IMR-90 (cell line): ENCODE data around the gene SWI5. TPM values are rescaled to one million over a fixed set of nuclear protein-coding genes. Genes with fewer than 3 reads are reported as not detected.

Source experiments
- ATAC-seq: fragments of 200-7000 bp; cut with Tn5 transposase; 2 replicates; pipeline ENCODE4 v1.9.1; 2020; ENCODE audit warnings: low read depth, mild to moderate bottlenecking, moderate library complexity
- BruUV-seq: library from RNA; stranded (reverse); fragments of 400-500 nt; replicated peaks from 2 replicates; lab custom pipeline; 2021; lab: Mats Ljungman, UMichigan
- CTCF ChIA-PET: fragments of 300-600 bp; formaldehyde crosslinking; extraction: SDS; loops from one replicate; lab custom pipeline; 2021; ENCODE audit warnings: antibody characterized with exemption; lab: Yijun Ruan, JAX
- POLR2A ChIA-PET: fragments of 300-600 bp; sonication (Branson Sonifier 250); formaldehyde crosslinking; loops from one replicate; lab custom pipeline; 2022; ENCODE audit warnings: antibody characterized with exemption; ENCODE audit not compliant: unreplicated experiment; lab: Charles Lee
- DNase-seq: peaks from one replicate; pipeline ENCODE4 v3.0.0; 2013
- H2AFZ ChIP-seq: replicated peaks from 2 replicates; pipeline ENCODE3; 2013; ENCODE audit warnings: low read length, mild to moderate bottlenecking; ENCODE audit not compliant: poor library complexity
- H2AK5ac ChIP-seq: 2 replicates; pipeline ENCODE4 v1.6.1; 2013; ENCODE audit warnings: low read depth, low read length, inconsistent platforms
- H2AK9ac ChIP-seq: replicated peaks from 2 replicates; pipeline ENCODE3; 2013; ENCODE audit warnings: mild to moderate bottlenecking, low read depth, low read length, moderate library complexity; ENCODE audit not compliant: poor library complexity
- H2BK120ac ChIP-seq: 2 replicates; pipeline ENCODE4 v1.6.1; 2013; ENCODE audit warnings: low read depth, low read length, inconsistent platforms
- H2BK15ac ChIP-seq: 3 replicates; pipeline ENCODE4 v1.6.1; 2013; ENCODE audit warnings: low read depth, low read length, inconsistent platforms
- H2BK20ac ChIP-seq: 2 replicates; pipeline ENCODE4 v1.6.1; 2013; ENCODE audit warnings: low read depth, mild to moderate bottlenecking, inconsistent platforms, low read length, moderate library complexity
- H2BK5ac ChIP-seq: 2 replicates; pipeline ENCODE4 v1.6.1; 2013; ENCODE audit warnings: mild to moderate bottlenecking, low read depth, low read length, inconsistent platforms; ENCODE audit not compliant: poor library complexity, severe bottlenecking
- H3K14ac ChIP-seq: replicated peaks from 2 replicates; pipeline ENCODE4 v1.6.1; 2013; ENCODE audit warnings: low read depth, low read length, inconsistent platforms
- H3K18ac ChIP-seq: 2 replicates; pipeline ENCODE4 v1.6.1; 2013; ENCODE audit warnings: low read depth, low read length, control low read depth
- H3K23ac ChIP-seq: 2 replicates; pipeline ENCODE4 v1.6.1; 2013; ENCODE audit warnings: low read depth, low read length, inconsistent platforms
- H3K27ac ChIP-seq: 2 replicates; pipeline ENCODE4 v1.5.1; 2013; ENCODE audit warnings: mild to moderate bottlenecking, control low read depth, low read length; ENCODE audit not compliant: insufficient read depth
- H3K27me3 ChIP-seq: 2 replicates; pipeline ENCODE4 v1.6.1; 2013; ENCODE audit warnings: low read length; ENCODE audit not compliant: control insufficient read depth, insufficient read depth
- H3K36me3 ChIP-seq: 2 replicates; pipeline ENCODE4 v1.6.1; 2013; ENCODE audit warnings: low read length, mixed read lengths; ENCODE audit not compliant: control insufficient read depth, insufficient read depth
- H3K4ac ChIP-seq: 2 replicates; pipeline ENCODE4 v1.6.1; 2013; ENCODE audit warnings: low read depth, low read length, inconsistent platforms
- H3K4me1 ChIP-seq: 2 replicates; pipeline ENCODE4 v1.6.1; 2013; ENCODE audit warnings: low read length, mixed read lengths; ENCODE audit not compliant: control insufficient read depth, insufficient read depth
- H3K4me2 ChIP-seq: 2 replicates; pipeline ENCODE4 v1.6.1; 2013; ENCODE audit warnings: low read depth, mild to moderate bottlenecking, control low read depth, low read length, moderate library complexity
- H3K4me3 ChIP-seq: 2 replicates; pipeline ENCODE4 v1.5.1; 2013; ENCODE audit warnings: low read depth, mild to moderate bottlenecking, control low read depth, low read length, moderate library complexity; ENCODE audit not compliant: insufficient read depth
- H3K56ac ChIP-seq: 2 replicates; pipeline ENCODE4 v1.6.1; 2013; ENCODE audit warnings: low read length, inconsistent platforms; ENCODE audit not compliant: insufficient read depth; ENCODE audit errors: extremely low read depth
- H3K79me1 ChIP-seq, 2 experiments: 2 replicates each; pipeline ENCODE4 v1.6.1; 2013; ENCODE audit warnings: low read length in 2 of 2, inconsistent platforms in 1 of 2, low read depth in 1 of 2
- H3K9ac ChIP-seq: 2 replicates; pipeline ENCODE4 v1.6.1; 2013; ENCODE audit warnings: low read depth, low read length, control low read depth
- H3K9me1 ChIP-seq: 2 replicates; pipeline ENCODE4 v1.6.1; 2013; ENCODE audit warnings: low read length, inconsistent platforms; ENCODE audit not compliant: insufficient read depth
- H3K9me3 ChIP-seq: 2 replicates; pipeline ENCODE4 v1.6.1; 2013; ENCODE audit warnings: low read length; ENCODE audit not compliant: control insufficient read depth, insufficient read depth
- H4K20me1 ChIP-seq: 2 replicates; pipeline ENCODE4 v1.6.1; 2013; ENCODE audit warnings: low read length, inconsistent platforms; ENCODE audit not compliant: insufficient read depth
- H4K5ac ChIP-seq: 2 replicates; pipeline ENCODE4 v1.6.1; 2013; ENCODE audit warnings: mild to moderate bottlenecking, low read depth, low read length, control low read depth
- H4K8ac ChIP-seq, 2 experiments: 2 replicates each; pipeline ENCODE4 v1.6.1; 2013; ENCODE audit warnings: low read depth in 2 of 2, low read length in 2 of 2, control low read depth in 1 of 2, inconsistent platforms in 1 of 2
- H4K91ac ChIP-seq: 2 replicates; pipeline ENCODE4 v1.6.1; 2013; ENCODE audit warnings: low read depth, low read length, inconsistent platforms; ENCODE audit not compliant: insufficient read depth
- CEBPB ChIP-seq: IDR thresholded peaks from 2 replicates; pipeline ENCODE4 v1.6.1; 2012; ENCODE audit warnings: low read depth, low read length, improper control_type of control experiment
- MAFK ChIP-seq: IDR thresholded peaks from 2 replicates; pipeline ENCODE4 v1.6.1; 2012; ENCODE audit warnings: low read depth, low read length, improper control_type of control experiment
- MAZ ChIP-seq: IDR thresholded peaks from 2 replicates; pipeline ENCODE4 v1.6.1; 2012; ENCODE audit warnings: low read depth, mild to moderate bottlenecking, low read length, improper control_type of control experiment, moderate library complexity, borderline replicate concordance
- NFE2L2 ChIP-seq: fragments of 150-350 bp; IDR thresholded peaks from 2 replicates; pipeline ENCODE4 v1.6.1; 2016; ENCODE audit warnings: low read depth, mild to moderate bottlenecking, low read length
- POLR2A ChIP-seq: IDR thresholded peaks from 2 replicates; pipeline ENCODE4 v1.6.1; 2012; ENCODE audit warnings: mild to moderate bottlenecking, low read depth, low read length
- RAD21 ChIP-seq: IDR thresholded peaks from 2 replicates; pipeline ENCODE4 v1.6.1; 2012; ENCODE audit warnings: low read length, improper control_type of control experiment
- RFX5 ChIP-seq: IDR thresholded peaks from 2 replicates; pipeline ENCODE4 v1.8.0; 2012; ENCODE audit warnings: low read depth, mild to moderate bottlenecking, low read length, moderate library complexity
- SMC3 ChIP-seq: fragments of 150-350 bp; IDR thresholded peaks from 2 replicates; pipeline ENCODE4 v1.6.1; 2016; ENCODE audit warnings: low read depth, mild to moderate bottlenecking, antibody characterized with exemption, low read length, moderate library complexity
- WGBS, 2 experiments: methylation state at CpG; one replicate each; pipeline versions ENCODE4 v1.1.5 to v1.1.7; 2013; ENCODE audit warnings: missing lambda C conversion rate in 2 of 2; ENCODE audit not compliant: insufficient read length in 1 of 2; ENCODE audit errors: extremely low coverage in 2 of 2; 5-methylcytosine and 5-hydroxymethylcytosine counted together
- dilution Hi-C: fragments of 300-500 bp; cut with HindIII; formaldehyde crosslinking; loops from one replicate; pipeline ENCODE4 v1.14.3; 2018; ENCODE audit warnings: low sequenced_read_pairs; ENCODE audit not compliant: unreplicated experiment
- in situ Hi-C: fragments of 300-500 bp; cut with MboI; formaldehyde crosslinking; loops from 3 replicates; pipeline ENCODE4 v1.14.3; 2019; ENCODE audit warnings: low sequenced_read_pairs, inconsistent platforms, mixed read lengths
- intact Hi-C: fragments of 100-400 bp; cut with micrococcal nuclease; formaldehyde crosslinking; loops from 2 replicates; pipeline ENCODE4 v1.10.0; 2022
- polyA plus RNA-seq, 3 experiments: library from polyadenylated mRNA; depleted of rRNA; stranded (reverse); fragments of >200 nt; gene quantifications; 2 replicates each; pipeline ENCODE4 v1.2.3, GENCODE V29; 2012; ENCODE audit warnings: low replicate concordance in 1 of 3
- total RNA-seq: library from RNA; depleted of rRNA; stranded (reverse); fragments of >200 nt; gene quantifications from 2 replicates; pipeline ENCODE4 v1.2.3, GENCODE V29; 2012
- TF ChIP-seq, protein P1 (sequence below): fragments of 150-350 bp; IDR thresholded peaks from 2 replicates; pipeline ENCODE4 v1.6.1; 2017; ENCODE audit warnings: mild to moderate bottlenecking, antibody characterized with exemption, low read length, low read depth
- TF ChIP-seq, protein P2 (sequence below): conservative IDR thresholded peaks from 2 replicates; pipeline ENCODE4 v1.5.1; 2012; ENCODE audit warnings: mild to moderate bottlenecking, low read depth, low read length, improper control_type of control experiment

The SWI5 gene
- total and polyA plus RNA-seq, 2 of the 4 experiments (the other 2 are of a cell fraction): 38.9 to 93.5 TPM

DNA sequence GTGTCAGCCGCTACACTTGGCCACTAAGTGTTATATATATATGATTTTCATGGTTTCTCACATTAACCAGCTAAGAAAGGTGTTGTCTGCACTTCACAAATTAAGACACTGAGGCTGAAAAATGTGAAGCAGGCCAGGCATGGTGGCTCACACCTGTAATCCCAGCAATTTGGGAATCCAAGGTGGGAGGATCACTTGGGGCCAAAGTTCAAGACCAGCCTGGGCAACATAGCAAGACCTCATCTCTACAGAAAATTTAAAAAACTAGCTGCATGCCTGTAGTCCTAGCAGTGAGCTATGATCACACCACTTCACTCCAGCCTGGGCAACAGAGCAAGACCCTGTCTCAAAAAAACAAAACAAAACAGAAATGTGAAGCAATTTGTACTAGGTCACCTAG lies 48.3 kb downstream of the SWI5 start:
- intact Hi-C loops (no loop called here), in situ Hi-C loops (no loop called here), dilution Hi-C loops (no loop called here)
- ChIA-PET POLR2A (no interaction called here), CTCF (interaction anchor here (0.6 kb wide), 1 partner anchor 62 kb away, joined by 4 read pairs; no protein-coding TSS in a partner anchor)
- no peak overlapping the region for H2AK5ac ChIP-seq
- H3K9ac ChIP-seq: no peak overlapping the region
- no peak overlapping the region for H2BK15ac ChIP-seq
- H3K56ac ChIP-seq: no peak overlapping the region
- H3K23ac ChIP-seq: no peak overlapping the region
- peaks cover 5% of the 10 kb centered on the region for H3K4me1 ChIP-seq
- no peak overlapping the region for H3K27ac ChIP-seq
- H4K5ac ChIP-seq: no peak overlapping the region
- no peak overlapping the region for H2AFZ ChIP-seq
- H3K4ac ChIP-seq: no peak overlapping the region
- no peak overlapping the region for H3K18ac ChIP-seq
- no TSS peak for BruUV-seq
- 0 out of 2 replicates have a peak, but pooled peaks cover 4% of the 10 kb centered on the region for H4K20me1 ChIP-seq
- no peak for DNase-seq
- H3K9me3 ChIP-seq: no peaks in the 10 kb centered on the region
- no peak overlapping the region for H2BK20ac ChIP-seq
- no peak overlapping the region for H3K14ac ChIP-seq
- no peak overlapping the region for H2BK120ac ChIP-seq
- no peak overlapping the region for H3K4me3 ChIP-seq
- H4K8ac ChIP-seq: no peak overlapping the region
- H3K4me2 ChIP-seq: no peak overlapping the region
- H2BK5ac ChIP-seq: no peak overlapping the region
- peaks cover 42 to 63% of the 10 kb centered on the region in 2 experiments for H3K79me1 ChIP-seq
- H3K27me3 ChIP-seq: no peaks in the 10 kb centered on the region
- no peak overlapping the region for H4K91ac ChIP-seq
- WGBS, 2 experiments: no CpG with 5 or more reads among the region's 1 CpG
- H3K9me1 ChIP-seq: peaks cover 7% of the 10 kb centered on the region
- peaks cover 25% of the 10 kb centered on the region for H3K36me3 ChIP-seq
- peak overlapping the region; percentile 45 for H2AK9ac ChIP-seq
- no peak for TF ChIP-seq POLR2A
- TF ChIP-seq CEBPB: no peak
- TF ChIP-seq, protein P1, sequence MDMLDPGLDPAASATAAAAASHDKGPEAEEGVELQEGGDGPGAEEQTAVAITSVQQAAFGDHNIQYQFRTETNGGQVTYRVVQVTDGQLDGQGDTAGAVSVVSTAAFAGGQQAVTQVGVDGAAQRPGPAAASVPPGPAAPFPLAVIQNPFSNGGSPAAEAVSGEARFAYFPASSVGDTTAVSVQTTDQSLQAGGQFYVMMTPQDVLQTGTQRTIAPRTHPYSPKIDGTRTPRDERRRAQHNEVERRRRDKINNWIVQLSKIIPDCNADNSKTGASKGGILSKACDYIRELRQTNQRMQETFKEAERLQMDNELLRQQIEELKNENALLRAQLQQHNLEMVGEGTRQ: no peak
- TF ChIP-seq MAFK: no peak
- TF ChIP-seq, protein P2, sequence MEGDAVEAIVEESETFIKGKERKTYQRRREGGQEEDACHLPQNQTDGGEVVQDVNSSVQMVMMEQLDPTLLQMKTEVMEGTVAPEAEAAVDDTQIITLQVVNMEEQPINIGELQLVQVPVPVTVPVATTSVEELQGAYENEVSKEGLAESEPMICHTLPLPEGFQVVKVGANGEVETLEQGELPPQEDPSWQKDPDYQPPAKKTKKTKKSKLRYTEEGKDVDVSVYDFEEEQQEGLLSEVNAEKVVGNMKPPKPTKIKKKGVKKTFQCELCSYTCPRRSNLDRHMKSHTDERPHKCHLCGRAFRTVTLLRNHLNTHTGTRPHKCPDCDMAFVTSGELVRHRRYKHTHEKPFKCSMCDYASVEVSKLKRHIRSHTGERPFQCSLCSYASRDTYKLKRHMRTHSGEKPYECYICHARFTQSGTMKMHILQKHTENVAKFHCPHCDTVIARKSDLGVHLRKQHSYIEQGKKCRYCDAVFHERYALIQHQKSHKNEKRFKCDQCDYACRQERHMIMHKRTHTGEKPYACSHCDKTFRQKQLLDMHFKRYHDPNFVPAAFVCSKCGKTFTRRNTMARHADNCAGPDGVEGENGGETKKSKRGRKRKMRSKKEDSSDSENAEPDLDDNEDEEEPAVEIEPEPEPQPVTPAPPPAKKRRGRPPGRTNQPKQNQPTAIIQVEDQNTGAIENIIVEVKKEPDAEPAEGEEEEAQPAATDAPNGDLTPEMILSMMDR: no peak
- no peak for TF ChIP-seq SMC3
- no peak for TF ChIP-seq RFX5
- TF ChIP-seq NFE2L2: no peak
- no peak for TF ChIP-seq MAZ
- TF ChIP-seq RAD21: no peak
- no peak for ATAC-seq
